Measurements from ENCODE around the gene ANXA1. TPM values are rescaled to one million over a fixed set of nuclear protein-coding genes. Genes with fewer than 3 reads are reported as not detected.

The ANXA1 gene
- total and polyA plus RNA-seq, 4 donors: 378 to 788 (median 525) TPM

GRCh38 chr9:73200694-73201452, 49.2 kb downstream of the ANXA1 start:
- intact Hi-C loops (cut with DNase I): loop anchor here in 1 of 2 donors (5.0 kb wide), 1 partner anchor 1376 kb away; no protein-coding TSS in a partner anchor
- ATAC-seq (ENCODE audit: low FRiP score): no peak

GRCh38 chr9:73202980-73203379, 51.3 kb downstream of the ANXA1 start:
- ATAC-seq (ENCODE audit: low FRiP score) (no peak), DNase-seq (no peak)
- WGBS, 2 donors: 4 to 29% methylated on average over 1 of the region's 1 CpG
- intact Hi-C loops (cut with DNase I): loop anchor here in 1 of 2 donors (5.0 kb wide), 1 partner anchor 1374 kb away; no protein-coding TSS in a partner anchor
- H3K9me3 ChIP-seq (ENCODE audit: control insufficient read depth, low read length): no peaks in the 10 kb centered on the region
- no peaks in the 10 kb centered on the region for H3K4me1 ChIP-seq (ENCODE audit: control insufficient read depth in 1 of 2, insufficient read depth in 2 of 2, low read length in 2 of 2)
- H3K27me3 ChIP-seq (ENCODE audit: control insufficient read depth in 1 of 2, insufficient read depth in 2 of 2, low read length in 1 of 2): no peaks in the 10 kb centered on the region
- H3K36me3 ChIP-seq (ENCODE audit: control insufficient read depth in 1 of 2, insufficient read depth in 2 of 2, low read length in 1 of 2): no peaks in the 10 kb centered on the region
- H3K27ac ChIP-seq (ENCODE audit: low read depth in 1 of 2, low read length in 2 of 2): no peak overlapping the region
- H3K4me3 ChIP-seq (ENCODE audit: low read length in 2 of 2): no peak overlapping the region

More at GRCh38 chr9:73200694-73201452, 49.2 kb downstream of the ANXA1 start:
- no peaks in the 10 kb centered on the region for H3K27me3 ChIP-seq (ENCODE audit: control insufficient read depth in 1 of 2, insufficient read depth in 2 of 2, low read length in 1 of 2)
- no peaks in the 10 kb centered on the region for H3K36me3 ChIP-seq (ENCODE audit: control insufficient read depth in 1 of 2, insufficient read depth in 2 of 2, low read length in 1 of 2)
- WGBS, 2 donors: 20 to 36% methylated on average over 9 of the region's 9 CpGs
- DNase-seq: no peak
- H3K27ac ChIP-seq (ENCODE audit: low read depth in 1 of 2, low read length in 2 of 2): no peak overlapping the region
- H3K4me1 ChIP-seq (ENCODE audit: control insufficient read depth in 1 of 2, insufficient read depth in 2 of 2, low read length in 2 of 2): no peaks in the 10 kb centered on the region
- H3K4me3 ChIP-seq (ENCODE audit: low read length in 2 of 2): no peak overlapping the region
- H3K9me3 ChIP-seq (ENCODE audit: control insufficient read depth, low read length): no peaks in the 10 kb centered on the region

GRCh38 chr9:73204936-73205335, 53.3 kb downstream of the ANXA1 start:
- DNase-seq (no peak), ATAC-seq (ENCODE audit: low FRiP score) (no peak)
- H3K4me3 ChIP-seq (ENCODE audit: low read length in 2 of 2): no peak overlapping the region
- H3K27me3 ChIP-seq (ENCODE audit: control insufficient read depth in 1 of 2, insufficient read depth in 2 of 2, low read length in 1 of 2): no peaks in the 10 kb centered on the region
- intact Hi-C loops (cut with DNase I): loop anchor here in 1 of 2 donors (5.0 kb wide), 1 partner anchor 1372 kb away; no protein-coding TSS in a partner anchor
- no peaks in the 10 kb centered on the region for H3K9me3 ChIP-seq (ENCODE audit: control insufficient read depth, low read length)
- no peak overlapping the region for H3K27ac ChIP-seq (ENCODE audit: low read depth in 1 of 2, low read length in 2 of 2)
- 39 to 57% methylated on average over 4 of the region's 4 CpGs for WGBS, 2 donors
- no peaks in the 10 kb centered on the region for H3K4me1 ChIP-seq (ENCODE audit: control insufficient read depth in 1 of 2, insufficient read depth in 2 of 2, low read length in 2 of 2)
- H3K36me3 ChIP-seq (ENCODE audit: control insufficient read depth in 1 of 2, insufficient read depth in 2 of 2, low read length in 1 of 2): no peaks in the 10 kb centered on the region

GRCh38 chr9:73206851-73207250, 55.2 kb downstream of the ANXA1 start:
- Histone ChIP-seq H3K27ac (ENCODE audit: low read depth in 1 of 2, low read length in 2 of 2) (no peak overlapping the region), H3K9me3 (ENCODE audit: control insufficient read depth, low read length) (no peaks in the 10 kb centered on the region), H3K4me3 (ENCODE audit: low read length in 2 of 2) (no peak overlapping the region), H3K36me3 (ENCODE audit: control insufficient read depth in 1 of 2, insufficient read depth in 2 of 2, low read length in 1 of 2) (no peaks in the 10 kb centered on the region), H3K4me1 (ENCODE audit: control insufficient read depth in 1 of 2, insufficient read depth in 2 of 2, low read length in 2 of 2) (no peaks in the 10 kb centered on the region), H3K27me3 (ENCODE audit: control insufficient read depth in 1 of 2, insufficient read depth in 2 of 2, low read length in 1 of 2) (no peaks in the 10 kb centered on the region)
- WGBS, 2 donors: 95 to 97% methylated on average over 1 of the region's 1 CpG
- ATAC-seq (ENCODE audit: low FRiP score) (no peak), DNase-seq (no peak)
- intact Hi-C loops (cut with DNase I): no loop called here

- H3K4me1 ChIP-seq (ENCODE audit: control insufficient read depth in 1 of 2, insufficient read depth in 2 of 2, low read length in 2 of 2): no peaks in the 10 kb centered on the region
- intact Hi-C loops (cut with DNase I): no loop called here
- H3K4me3 ChIP-seq (ENCODE audit: low read length in 2 of 2): no peak overlapping the region
- no peak overlapping the region for H3K27ac ChIP-seq (ENCODE audit: low read depth in 1 of 2, low read length in 2 of 2)
- H3K27me3 ChIP-seq (ENCODE audit: control insufficient read depth in 1 of 2, insufficient read depth in 2 of 2, low read length in 1 of 2): no peaks in the 10 kb centered on the region
- DNase-seq: no peak
- ATAC-seq (ENCODE audit: low FRiP score): no peak
- no peaks in the 10 kb centered on the region for H3K36me3 ChIP-seq (ENCODE audit: control insufficient read depth in 1 of 2, insufficient read depth in 2 of 2, low read length in 1 of 2)
- H3K9me3 ChIP-seq (ENCODE audit: control insufficient read depth, low read length): no peaks in the 10 kb centered on the region
- 44 to 60% methylated on average over 3 of the region's 3 CpGs for WGBS, 2 donors
Observed at GRCh38 chr9:73210886-73211666, 59.4 kb downstream of the ANXA1 start.

GRCh38 chr9:73213300-73213699, 61.6 kb downstream of the ANXA1 start:
- Histone ChIP-seq H3K9me3 (ENCODE audit: control insufficient read depth, low read length) (no peaks in the 10 kb centered on the region), H3K4me1 (ENCODE audit: control insufficient read depth in 1 of 2, insufficient read depth in 2 of 2, low read length in 2 of 2) (no peaks in the 10 kb centered on the region), H3K4me3 (ENCODE audit: low read length in 2 of 2) (no peak overlapping the region), H3K36me3 (ENCODE audit: control insufficient read depth in 1 of 2, insufficient read depth in 2 of 2, low read length in 1 of 2) (no peaks in the 10 kb centered on the region), H3K27ac (ENCODE audit: low read depth in 1 of 2, low read length in 2 of 2) (no peak overlapping the region), H3K27me3 (ENCODE audit: control insufficient read depth in 1 of 2, insufficient read depth in 2 of 2, low read length in 1 of 2) (no peaks in the 10 kb centered on the region)
- ATAC-seq (ENCODE audit: low FRiP score) (no peak), DNase-seq (no peak)
- 51 to 54% methylated on average over 2 of the region's 2 CpGs for WGBS, 2 donors
- intact Hi-C loops (cut with DNase I): no loop called here

- intact Hi-C loops (cut with DNase I): no loop called here
- Histone ChIP-seq H3K27me3 (ENCODE audit: control insufficient read depth in 1 of 2, insufficient read depth in 2 of 2, low read length in 1 of 2) (no peaks in the 10 kb centered on the region), H3K9me3 (ENCODE audit: control insufficient read depth, low read length) (no peaks in the 10 kb centered on the region), H3K4me1 (ENCODE audit: control insufficient read depth in 1 of 2, insufficient read depth in 2 of 2, low read length in 2 of 2) (no peaks in the 10 kb centered on the region), H3K4me3 (ENCODE audit: low read length in 2 of 2) (no peak overlapping the region), H3K27ac (ENCODE audit: low read depth in 1 of 2, low read length in 2 of 2) (no peak overlapping the region), H3K36me3 (ENCODE audit: control insufficient read depth in 1 of 2, insufficient read depth in 2 of 2, low read length in 1 of 2) (no peaks in the 10 kb centered on the region)
- DNase-seq (no peak), ATAC-seq (ENCODE audit: low FRiP score) (no peak)
- 32 to 36% methylated on average over 3 of the region's 3 CpGs for WGBS, 2 donors
Observed at GRCh38 chr9:73215249-73215648, 63.6 kb downstream of the ANXA1 start.

- Histone ChIP-seq H3K36me3 (ENCODE audit: control insufficient read depth in 1 of 2, insufficient read depth in 2 of 2, low read length in 1 of 2) (no peaks in the 10 kb centered on the region), H3K4me1 (ENCODE audit: control insufficient read depth in 1 of 2, insufficient read depth in 2 of 2, low read length in 2 of 2) (no peaks in the 10 kb centered on the region), H3K9me3 (ENCODE audit: control insufficient read depth, low read length) (no peaks in the 10 kb centered on the region), H3K4me3 (ENCODE audit: low read length in 2 of 2) (no peak overlapping the region), H3K27me3 (ENCODE audit: control insufficient read depth in 1 of 2, insufficient read depth in 2 of 2, low read length in 1 of 2) (no peaks in the 10 kb centered on the region), H3K27ac (ENCODE audit: low read depth in 1 of 2, low read length in 2 of 2) (no peak overlapping the region)
- intact Hi-C loops (cut with DNase I): no loop called here
- DNase-seq: no peak
- no peak for ATAC-seq (ENCODE audit: low FRiP score)
Observed at GRCh38 chr9:73216100-73216499, 64.4 kb downstream of the ANXA1 start.

Data from aorta (tissue), 5 donors.